ENCODE measurements around the gene TCF21. TPM values are rescaled to one million over a fixed set of nuclear protein-coding genes. Genes with fewer than 3 reads are reported as not detected.

The TCF21 gene
- total and polyA plus RNA-seq, 2 of the 13 experiments (the other 11 are each of a cell fraction or from before 2014, with no cell fraction given): not detected

DNA sequence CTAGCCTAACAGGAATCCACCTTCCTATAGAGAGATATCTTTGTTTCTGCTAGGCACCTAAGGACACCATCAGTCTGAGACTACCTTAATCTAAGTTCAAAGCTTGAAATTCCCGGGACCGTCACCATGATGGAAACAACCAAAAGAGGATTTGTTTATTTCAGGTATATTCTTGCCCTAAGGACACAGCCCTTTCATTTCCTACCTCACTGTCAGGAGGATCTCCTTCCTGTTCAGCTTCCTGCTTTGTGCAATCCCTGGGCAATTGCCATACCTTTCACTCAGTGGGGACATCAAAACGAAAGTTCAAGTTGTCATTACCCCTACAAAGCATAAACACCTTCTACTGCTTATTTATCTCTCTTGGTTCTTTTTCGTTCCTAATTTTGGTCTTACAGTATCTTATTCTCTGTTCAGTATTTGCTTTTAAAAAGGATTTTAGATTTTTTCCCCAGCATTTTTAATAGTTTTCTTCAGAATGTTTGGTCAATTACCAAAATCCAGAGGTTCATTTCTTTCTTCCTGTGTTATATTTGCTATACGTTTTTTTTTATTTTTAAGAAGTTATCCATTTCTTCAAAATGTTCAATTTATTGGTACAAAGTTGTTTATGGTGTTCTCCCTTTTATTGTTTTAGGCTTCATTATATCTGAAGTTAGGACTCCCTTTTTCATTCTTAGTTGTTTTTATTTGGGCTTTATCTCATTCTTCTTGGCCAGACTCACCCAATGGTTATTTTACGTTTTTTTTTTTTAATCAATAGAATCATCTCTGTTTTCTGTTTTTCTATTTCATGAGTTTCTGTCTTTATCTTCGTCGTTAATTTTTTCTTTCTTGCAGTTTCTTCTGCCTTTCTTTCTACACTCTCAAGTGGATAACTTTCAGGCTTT is 51.1 kb downstream of the TCF21 start (continued):
- TF ChIP-seq, protein P1, sequence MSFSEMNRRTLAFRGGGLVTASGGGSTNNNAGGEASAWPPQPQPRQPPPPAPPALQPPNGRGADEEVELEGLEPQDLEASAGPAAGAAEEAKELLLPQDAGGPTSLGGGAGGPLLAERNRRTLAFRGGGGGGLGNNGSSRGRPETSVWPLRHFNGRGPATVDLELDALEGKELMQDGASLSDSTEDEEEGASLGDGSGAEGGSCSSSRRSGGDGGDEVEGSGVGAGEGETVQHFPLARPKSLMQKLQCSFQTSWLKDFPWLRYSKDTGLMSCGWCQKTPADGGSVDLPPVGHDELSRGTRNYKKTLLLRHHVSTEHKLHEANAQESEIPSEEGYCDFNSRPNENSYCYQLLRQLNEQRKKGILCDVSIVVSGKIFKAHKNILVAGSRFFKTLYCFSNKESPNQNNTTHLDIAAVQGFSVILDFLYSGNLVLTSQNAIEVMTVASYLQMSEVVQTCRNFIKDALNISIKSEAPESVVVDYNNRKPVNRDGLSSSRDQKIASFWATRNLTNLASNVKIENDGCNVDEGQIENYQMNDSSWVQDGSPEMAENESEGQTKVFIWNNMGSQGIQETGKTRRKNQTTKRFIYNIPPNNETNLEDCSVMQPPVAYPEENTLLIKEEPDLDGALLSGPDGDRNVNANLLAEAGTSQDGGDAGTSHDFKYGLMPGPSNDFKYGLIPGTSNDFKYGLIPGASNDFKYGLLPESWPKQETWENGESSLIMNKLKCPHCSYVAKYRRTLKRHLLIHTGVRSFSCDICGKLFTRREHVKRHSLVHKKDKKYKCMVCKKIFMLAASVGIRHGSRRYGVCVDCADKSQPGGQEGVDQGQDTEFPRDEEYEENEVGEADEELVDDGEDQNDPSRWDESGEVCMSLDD (CRISPR knock-in tag; IDR thresholded peaks at IDR 0.05; ENCODE audit: borderline replicate concordance): no peak
- TF ChIP-seq, protein P2, sequence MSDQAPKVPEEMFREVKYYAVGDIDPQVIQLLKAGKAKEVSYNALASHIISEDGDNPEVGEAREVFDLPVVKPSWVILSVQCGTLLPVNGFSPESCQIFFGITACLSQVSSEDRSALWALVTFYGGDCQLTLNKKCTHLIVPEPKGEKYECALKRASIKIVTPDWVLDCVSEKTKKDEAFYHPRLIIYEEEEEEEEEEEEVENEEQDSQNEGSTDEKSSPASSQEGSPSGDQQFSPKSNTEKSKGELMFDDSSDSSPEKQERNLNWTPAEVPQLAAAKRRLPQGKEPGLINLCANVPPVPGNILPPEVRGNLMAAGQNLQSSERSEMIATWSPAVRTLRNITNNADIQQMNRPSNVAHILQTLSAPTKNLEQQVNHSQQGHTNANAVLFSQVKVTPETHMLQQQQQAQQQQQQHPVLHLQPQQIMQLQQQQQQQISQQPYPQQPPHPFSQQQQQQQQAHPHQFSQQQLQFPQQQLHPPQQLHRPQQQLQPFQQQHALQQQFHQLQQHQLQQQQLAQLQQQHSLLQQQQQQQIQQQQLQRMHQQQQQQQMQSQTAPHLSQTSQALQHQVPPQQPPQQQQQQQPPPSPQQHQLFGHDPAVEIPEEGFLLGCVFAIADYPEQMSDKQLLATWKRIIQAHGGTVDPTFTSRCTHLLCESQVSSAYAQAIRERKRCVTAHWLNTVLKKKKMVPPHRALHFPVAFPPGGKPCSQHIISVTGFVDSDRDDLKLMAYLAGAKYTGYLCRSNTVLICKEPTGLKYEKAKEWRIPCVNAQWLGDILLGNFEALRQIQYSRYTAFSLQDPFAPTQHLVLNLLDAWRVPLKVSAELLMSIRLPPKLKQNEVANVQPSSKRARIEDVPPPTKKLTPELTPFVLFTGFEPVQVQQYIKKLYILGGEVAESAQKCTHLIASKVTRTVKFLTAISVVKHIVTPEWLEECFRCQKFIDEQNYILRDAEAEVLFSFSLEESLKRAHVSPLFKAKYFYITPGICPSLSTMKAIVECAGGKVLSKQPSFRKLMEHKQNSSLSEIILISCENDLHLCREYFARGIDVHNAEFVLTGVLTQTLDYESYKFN (CRISPR knock-in tag; conservative IDR thresholded peaks at IDR 0.05): 0 out of 2 replicates have a peak, but pooled peaks have one; percentile 28
- TF ChIP-seq KLF6 (CRISPR knock-in tag; IDR thresholded peaks at IDR 0.05) (no peak), HMGA1 (CRISPR knock-in tag; conservative IDR thresholded peaks at IDR 0.05) (no peak), ZNF776 (CRISPR knock-in tag; IDR thresholded peaks at IDR 0.05) (no peak), BRD4 (CRISPR knock-in tag; IDR thresholded peaks at IDR 0.05) (no peak), ETV5 (CRISPR knock-in tag; IDR thresholded peaks at IDR 0.05; ENCODE audit: borderline replicate concordance) (peak; percentile 53; the same call in 1 of the 2 replicates), CBX1 (IDR thresholded peaks at IDR 0.05; ENCODE audit: low read depth) (no peak), ELF3 (CRISPR knock-in tag; IDR thresholded peaks at IDR 0.05) (peak; percentile 86)
- TF ChIP-seq, protein P3, sequence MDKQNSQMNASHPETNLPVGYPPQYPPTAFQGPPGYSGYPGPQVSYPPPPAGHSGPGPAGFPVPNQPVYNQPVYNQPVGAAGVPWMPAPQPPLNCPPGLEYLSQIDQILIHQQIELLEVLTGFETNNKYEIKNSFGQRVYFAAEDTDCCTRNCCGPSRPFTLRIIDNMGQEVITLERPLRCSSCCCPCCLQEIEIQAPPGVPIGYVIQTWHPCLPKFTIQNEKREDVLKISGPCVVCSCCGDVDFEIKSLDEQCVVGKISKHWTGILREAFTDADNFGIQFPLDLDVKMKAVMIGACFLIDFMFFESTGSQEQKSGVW (CRISPR knock-in tag; IDR thresholded peaks at IDR 0.05; ENCODE audit: borderline replicate concordance): no peak
- TF ChIP-seq, protein P4, sequence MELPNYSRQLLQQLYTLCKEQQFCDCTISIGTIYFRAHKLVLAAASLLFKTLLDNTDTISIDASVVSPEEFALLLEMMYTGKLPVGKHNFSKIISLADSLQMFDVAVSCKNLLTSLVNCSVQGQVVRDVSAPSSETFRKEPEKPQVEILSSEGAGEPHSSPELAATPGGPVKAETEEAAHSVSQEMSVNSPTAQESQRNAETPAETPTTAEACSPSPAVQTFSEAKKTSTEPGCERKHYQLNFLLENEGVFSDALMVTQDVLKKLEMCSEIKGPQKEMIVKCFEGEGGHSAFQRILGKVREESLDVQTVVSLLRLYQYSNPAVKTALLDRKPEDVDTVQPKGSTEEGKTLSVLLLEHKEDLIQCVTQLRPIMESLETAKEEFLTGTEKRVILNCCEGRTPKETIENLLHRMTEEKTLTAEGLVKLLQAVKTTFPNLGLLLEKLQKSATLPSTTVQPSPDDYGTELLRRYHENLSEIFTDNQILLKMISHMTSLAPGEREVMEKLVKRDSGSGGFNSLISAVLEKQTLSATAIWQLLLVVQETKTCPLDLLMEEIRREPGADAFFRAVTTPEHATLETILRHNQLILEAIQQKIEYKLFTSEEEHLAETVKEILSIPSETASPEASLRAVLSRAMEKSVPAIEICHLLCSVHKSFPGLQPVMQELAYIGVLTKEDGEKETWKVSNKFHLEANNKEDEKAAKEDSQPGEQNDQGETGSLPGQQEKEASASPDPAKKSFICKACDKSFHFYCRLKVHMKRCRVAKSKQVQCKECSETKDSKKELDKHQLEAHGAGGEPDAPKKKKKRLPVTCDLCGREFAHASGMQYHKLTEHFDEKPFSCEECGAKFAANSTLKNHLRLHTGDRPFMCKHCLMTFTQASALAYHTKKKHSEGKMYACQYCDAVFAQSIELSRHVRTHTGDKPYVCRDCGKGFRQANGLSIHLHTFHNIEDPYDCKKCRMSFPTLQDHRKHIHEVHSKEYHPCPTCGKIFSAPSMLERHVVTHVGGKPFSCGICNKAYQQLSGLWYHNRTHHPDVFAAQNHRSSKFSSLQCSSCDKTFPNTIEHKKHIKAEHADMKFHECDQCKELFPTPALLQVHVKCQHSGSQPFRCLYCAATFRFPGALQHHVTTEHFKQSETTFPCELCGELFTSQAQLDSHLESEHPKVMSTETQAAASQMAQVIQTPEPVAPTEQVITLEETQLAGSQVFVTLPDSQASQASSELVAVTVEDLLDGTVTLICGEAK (IDR thresholded peaks at IDR 0.05): no peak
- TF ChIP-seq, protein P4 (CRISPR knock-in tag; IDR thresholded peaks at IDR 0.05): no peak
